NT2/D1 (cell line): Measurements from ENCODE around the gene FBL.

ENCODE experiments used
- YY1 ChIP-seq: IDR thresholded peaks from 2 replicates; pipeline ENCODE4 v1.6.1; 2011; ENCODE audit not compliant: insufficient read length, insufficient read depth
- ZNF274 ChIP-seq: IDR thresholded peaks from 2 replicates; pipeline ENCODE4 v1.6.1; 2011; ENCODE audit warnings: mild to moderate bottlenecking, low read depth, low read length

GRCh38 chr19:39865953-39866352 is 19.8 kb upstream of the FBL start:
- TF ChIP-seq ZNF274 = no peak
- no peak for TF ChIP-seq YY1
